ENCODE measurements around the gene EGLN3.

Gene EGLN3

DNA sequence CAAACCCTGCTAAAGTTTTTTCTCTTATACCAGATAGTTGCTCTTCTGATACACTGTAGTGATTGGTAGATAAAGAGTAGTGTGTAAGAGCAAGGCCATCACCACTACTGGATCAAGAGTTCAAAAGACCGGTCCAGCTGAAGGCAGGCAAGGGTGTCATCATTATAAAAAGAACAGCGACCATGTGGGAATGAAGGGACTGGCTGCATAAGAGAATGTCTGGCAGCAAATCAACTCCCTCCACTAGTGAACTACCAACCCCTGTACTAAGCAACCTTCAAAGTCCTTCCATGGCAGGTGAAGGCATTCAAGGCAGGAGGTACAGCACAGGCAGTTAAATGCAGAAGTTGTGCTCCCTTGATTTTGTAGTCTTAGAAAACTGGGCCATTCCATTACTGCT is 53.5 kb downstream of the EGLN3 start:
- H3K79me2 ChIP-seq (ENCODE audit: insufficient read depth, low read length): no peaks in the 10 kb centered on the region
- H3K27me3 ChIP-seq (ENCODE audit: insufficient read depth, low read length, poor library complexity, severe bottlenecking): no peaks in the 10 kb centered on the region
- no peaks in the 10 kb centered on the region for H3K9me2 ChIP-seq (replicated peaks; ENCODE audit: low read depth, low read length)
- no peak overlapping the region for H3K9ac ChIP-seq (ENCODE audit: low read depth, low read length, poor library complexity, severe bottlenecking)
- TF ChIP-seq EZH2phosphoT487 (IDR thresholded peaks at IDR 0.05; ENCODE audit: borderline replicate concordance): no peak
- TF ChIP-seq, protein P1, sequence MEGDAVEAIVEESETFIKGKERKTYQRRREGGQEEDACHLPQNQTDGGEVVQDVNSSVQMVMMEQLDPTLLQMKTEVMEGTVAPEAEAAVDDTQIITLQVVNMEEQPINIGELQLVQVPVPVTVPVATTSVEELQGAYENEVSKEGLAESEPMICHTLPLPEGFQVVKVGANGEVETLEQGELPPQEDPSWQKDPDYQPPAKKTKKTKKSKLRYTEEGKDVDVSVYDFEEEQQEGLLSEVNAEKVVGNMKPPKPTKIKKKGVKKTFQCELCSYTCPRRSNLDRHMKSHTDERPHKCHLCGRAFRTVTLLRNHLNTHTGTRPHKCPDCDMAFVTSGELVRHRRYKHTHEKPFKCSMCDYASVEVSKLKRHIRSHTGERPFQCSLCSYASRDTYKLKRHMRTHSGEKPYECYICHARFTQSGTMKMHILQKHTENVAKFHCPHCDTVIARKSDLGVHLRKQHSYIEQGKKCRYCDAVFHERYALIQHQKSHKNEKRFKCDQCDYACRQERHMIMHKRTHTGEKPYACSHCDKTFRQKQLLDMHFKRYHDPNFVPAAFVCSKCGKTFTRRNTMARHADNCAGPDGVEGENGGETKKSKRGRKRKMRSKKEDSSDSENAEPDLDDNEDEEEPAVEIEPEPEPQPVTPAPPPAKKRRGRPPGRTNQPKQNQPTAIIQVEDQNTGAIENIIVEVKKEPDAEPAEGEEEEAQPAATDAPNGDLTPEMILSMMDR (conservative IDR thresholded peaks at IDR 0.05; ENCODE audit: low read length): no peak
- H2AFZ ChIP-seq (ENCODE audit: low read length): no peak overlapping the region
- no peaks in the 10 kb centered on the region for H3K9me3 ChIP-seq (ENCODE audit: insufficient read depth, low read depth, low read length)
- H4K20me1 ChIP-seq (ENCODE audit: insufficient read depth, low read length, poor library complexity, severe bottlenecking): no peaks in the 10 kb centered on the region
- no peak overlapping the region for H3K4me2 ChIP-seq (ENCODE audit: low read depth, low read length, poor library complexity, severe bottlenecking)
- H3K36me3 ChIP-seq (ENCODE audit: insufficient read depth, low read length): no peaks in the 10 kb centered on the region
- no peaks in the 10 kb centered on the region for H3K4me1 ChIP-seq (ENCODE audit: insufficient read depth, low read length, poor library complexity, severe bottlenecking)
- H3F3A ChIP-seq (ENCODE audit: low read depth): no peaks in the 10 kb centered on the region
- H3K4me3 ChIP-seq (ENCODE audit: low read length, poor library complexity, severe bottlenecking): no peak overlapping the region

- H3K79me2 ChIP-seq (ENCODE audit: insufficient read depth, low read length): no peaks in the 10 kb centered on the region
- H2AFZ ChIP-seq (ENCODE audit: low read length): no peak overlapping the region
- H3K9ac ChIP-seq (ENCODE audit: low read depth, low read length, poor library complexity, severe bottlenecking): no peak overlapping the region
- H3K27me3 ChIP-seq (ENCODE audit: insufficient read depth, low read length, poor library complexity, severe bottlenecking): no peaks in the 10 kb centered on the region
- no peaks in the 10 kb centered on the region for H4K20me1 ChIP-seq (ENCODE audit: insufficient read depth, low read length, poor library complexity, severe bottlenecking)
- no peaks in the 10 kb centered on the region for H3K9me2 ChIP-seq (replicated peaks; ENCODE audit: low read depth, low read length)
- H3F3A ChIP-seq (ENCODE audit: low read depth): no peaks in the 10 kb centered on the region
- H3K4me2 ChIP-seq (ENCODE audit: low read depth, low read length, poor library complexity, severe bottlenecking): no peak overlapping the region
- no peaks in the 10 kb centered on the region for H3K4me1 ChIP-seq (ENCODE audit: insufficient read depth, low read length, poor library complexity, severe bottlenecking)
- TF ChIP-seq, protein P1 (conservative IDR thresholded peaks at IDR 0.05; ENCODE audit: low read length): no peak
- TF ChIP-seq EZH2phosphoT487 (IDR thresholded peaks at IDR 0.05; ENCODE audit: borderline replicate concordance): no peak
- no peaks in the 10 kb centered on the region for H3K36me3 ChIP-seq (ENCODE audit: insufficient read depth, low read length)
- no peaks in the 10 kb centered on the region for H3K9me3 ChIP-seq (ENCODE audit: insufficient read depth, low read depth, low read length)
- no peak overlapping the region for H3K4me3 ChIP-seq (ENCODE audit: low read length, poor library complexity, severe bottlenecking)
These were observed 56.5 kb downstream of the EGLN3 start for GRCh38 chr14:33894339-33894738.

DNA sequence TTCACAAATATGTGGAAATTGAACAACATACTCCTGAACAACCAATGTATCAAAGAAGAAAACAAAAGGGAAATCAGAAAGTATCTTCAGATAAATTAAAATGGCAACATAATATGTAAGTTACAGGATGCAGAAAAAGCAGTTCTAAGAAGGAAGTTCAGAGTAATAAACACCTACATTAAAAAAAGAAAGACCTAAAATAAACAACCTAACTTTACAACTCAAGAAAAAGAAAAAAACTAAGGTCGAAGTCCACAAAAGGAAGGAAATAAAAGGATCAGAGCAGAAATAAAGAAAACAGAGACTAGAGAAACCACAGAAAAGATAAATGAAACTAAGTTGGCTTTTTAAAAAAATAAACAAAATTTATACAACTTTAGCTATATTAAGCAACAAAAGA is 59.2 kb downstream of the EGLN3 start:
- no peak overlapping the region for H3K4me3 ChIP-seq (ENCODE audit: low read length, poor library complexity, severe bottlenecking)
- no peaks in the 10 kb centered on the region for H3K9me3 ChIP-seq (ENCODE audit: insufficient read depth, low read depth, low read length)
- H3K79me2 ChIP-seq (ENCODE audit: insufficient read depth, low read length): no peaks in the 10 kb centered on the region
- H3F3A ChIP-seq (ENCODE audit: low read depth): no peaks in the 10 kb centered on the region
- no peak overlapping the region for H3K4me2 ChIP-seq (ENCODE audit: low read depth, low read length, poor library complexity, severe bottlenecking)
- TF ChIP-seq, protein P1 (conservative IDR thresholded peaks at IDR 0.05; ENCODE audit: low read length): no peak
- TF ChIP-seq EZH2phosphoT487 (IDR thresholded peaks at IDR 0.05; ENCODE audit: borderline replicate concordance): no peak
- no peak overlapping the region for H2AFZ ChIP-seq (ENCODE audit: low read length)
- no peaks in the 10 kb centered on the region for H3K4me1 ChIP-seq (ENCODE audit: insufficient read depth, low read length, poor library complexity, severe bottlenecking)
- H4K20me1 ChIP-seq (ENCODE audit: insufficient read depth, low read length, poor library complexity, severe bottlenecking): no peaks in the 10 kb centered on the region
- no peaks in the 10 kb centered on the region for H3K9me2 ChIP-seq (replicated peaks; ENCODE audit: low read depth, low read length)
- H3K9ac ChIP-seq (ENCODE audit: low read depth, low read length, poor library complexity, severe bottlenecking): no peak overlapping the region
- no peaks in the 10 kb centered on the region for H3K36me3 ChIP-seq (ENCODE audit: insufficient read depth, low read length)
- no peaks in the 10 kb centered on the region for H3K27me3 ChIP-seq (ENCODE audit: insufficient read depth, low read length, poor library complexity, severe bottlenecking)
